ENCODE results near the gene ARHGEF11. TPM values are rescaled to one million over a fixed set of nuclear protein-coding genes. Genes with fewer than 3 reads are reported as not detected.

The ARHGEF11 gene
- polyA plus RNA-seq (2011; rRNA removed), result 14.5 and 14.8 TPM in 2 replicates
- polyA minus RNA-seq (2011; rRNA and poly(A)+ RNA removed), result 35.8 and 41.1 TPM in 2 replicates

GRCh38 chr1:157045250-157046218 lies at the start of gene ARHGEF11:
Gene ARHGEF11, minus strand, starts transcription at chr1:157045742. Its CDS starts 1,412 bp downstream, at chr1:157044330.
- CTCF ChIA-PET, result interaction anchor here (0.6 to 1.8 kb wide), 3 partner anchors 13 to 118 kb away, joined by 3 to 7 read pairs (median 3); no protein-coding TSS in a partner anchor

GRCh38 chr1:157095091-157095490 lies 49.5 kb upstream of the ARHGEF11 start:
- H3K9me3 ChIP-seq (ENCODE audit: control insufficient read depth, insufficient read depth, low read length), result no peaks in the 10 kb centered on the region
- H3K4me3 ChIP-seq (ENCODE audit: low read depth, low read length), result no peak overlapping the region
- TF ChIP-seq CTCF (IDR thresholded peaks at IDR 0.05; ENCODE audit: low read depth, low read length), result no peak
- ChIA-PET POLR2A (no interaction called here), CTCF (interaction anchor here (1.9 kb wide), 1 partner anchor 62 kb away, joined by 8 read pairs; no protein-coding TSS in a partner anchor)
- DNase-seq (ENCODE audit: low read depth, low spot score), result no peak
- H3K27me3 ChIP-seq (ENCODE audit: control insufficient read depth, insufficient read depth, low read length), result no peaks in the 10 kb centered on the region
- no peak overlapping the region for H3K27ac ChIP-seq (ENCODE audit: low read depth, low read length)

More at GRCh38 chr1:157045250-157046218, at the start of gene ARHGEF11:
- Histone ChIP-seq H3K4me3 (ENCODE audit: low read depth, low read length) (peak within 1 kb of the TSS; percentile 82), H3K27ac (ENCODE audit: low read depth, low read length) (peak within 1 kb of the TSS; percentile 77), H3K9me3 (ENCODE audit: control insufficient read depth, insufficient read depth, low read length) (no peaks in the 10 kb centered on the region), H3K27me3 (ENCODE audit: control insufficient read depth, insufficient read depth, low read length) (peaks cover 4% of the 10 kb centered on the region)
- DNase-seq (ENCODE audit: low read depth, low spot score), result peak; percentile 59
- no peak for TF ChIP-seq CTCF (IDR thresholded peaks at IDR 0.05; ENCODE audit: low read depth, low read length)
- POLR2A ChIA-PET, result interaction anchor here (0.6 to 0.7 kb wide), 2 partner anchors 58 to 93 kb away, joined by 3 to 6 read pairs; no protein-coding TSS in a partner anchor

- TF ChIP-seq CTCF (IDR thresholded peaks at IDR 0.05; ENCODE audit: low read depth, low read length), result no peak
- ChIA-PET POLR2A (interaction anchor here (1.0 kb wide), 1 partner anchor 13 kb away, joined by 5 read pairs; no protein-coding TSS in a partner anchor), CTCF (interaction anchor here (1.9 kb wide), 1 partner anchor 63 kb away, joined by 12 read pairs; no protein-coding TSS in a partner anchor)
- no peaks in the 10 kb centered on the region for H3K9me3 ChIP-seq (ENCODE audit: control insufficient read depth, insufficient read depth, low read length)
- H3K27ac ChIP-seq (ENCODE audit: low read depth, low read length), result no peak overlapping the region
- H3K27me3 ChIP-seq (ENCODE audit: control insufficient read depth, insufficient read depth, low read length), result no peaks in the 10 kb centered on the region
- DNase-seq (ENCODE audit: low read depth, low spot score), result no peak
- H3K4me3 ChIP-seq (ENCODE audit: low read depth, low read length), result no peak overlapping the region
Measured at GRCh38 chr1:157092831-157093230, 47.3 kb upstream of the ARHGEF11 start.

- Histone ChIP-seq H3K27ac (ENCODE audit: low read depth, low read length) (no peak overlapping the region), H3K27me3 (ENCODE audit: control insufficient read depth, insufficient read depth, low read length) (no peaks in the 10 kb centered on the region), H3K4me3 (ENCODE audit: low read depth, low read length) (no peak overlapping the region), H3K9me3 (ENCODE audit: control insufficient read depth, insufficient read depth, low read length) (no peaks in the 10 kb centered on the region)
- POLR2A ChIA-PET, result interaction anchor here (0.7 kb wide), 1 partner anchor 9 kb away, joined by 3 read pairs; no protein-coding TSS in a partner anchor
- no peak for DNase-seq (ENCODE audit: low read depth, low spot score)
- CTCF ChIA-PET, result interaction anchor here (1.1 to 8.1 kb wide), 3 partner anchors 18 to 60 kb away, joined by 4 to 406 read pairs (median 31); no protein-coding TSS in a partner anchor
- TF ChIP-seq CTCF (IDR thresholded peaks at IDR 0.05; ENCODE audit: low read depth, low read length), result no peak
Measured at GRCh38 chr1:157091668-157092273, 46.2 kb upstream of the ARHGEF11 start.
